GM12891 (cell line): ENCODE data around the gene LMF2.

Experiments
- POLR2A ChIP-seq: IDR thresholded peaks from 2 replicates; pipeline ENCODE4 v1.6.1; 2011; ENCODE audit warnings: low read depth, low read length, control low read depth
- SPI1 ChIP-seq: IDR thresholded peaks from 2 replicates; pipeline ENCODE4 v1.6.1; 2011; ENCODE audit warnings: low read depth, low read length, control low read depth

GRCh38 chr22:50485221-50486131 is 22.0 kb downstream of the LMF2 start:
- no peak for TF ChIP-seq POLR2A
- no peak for TF ChIP-seq SPI1
